HTR-8/SVneo (cell line): ENCODE data around the gene MPRIP.

Experiments used
- DNase-seq: peaks from one replicate; pipeline ENCODE4 v3.0.0; 2011; ENCODE audit warnings: low spot score, mixed read lengths; ENCODE audit not compliant: insufficient read length
- FAIRE-seq: peaks from 2 replicates; lab custom pipeline; 2011; peaks lifted over from hg19 to GRCh38; lab: Jason Lieb, UNC

The MPRIP gene

DNA sequence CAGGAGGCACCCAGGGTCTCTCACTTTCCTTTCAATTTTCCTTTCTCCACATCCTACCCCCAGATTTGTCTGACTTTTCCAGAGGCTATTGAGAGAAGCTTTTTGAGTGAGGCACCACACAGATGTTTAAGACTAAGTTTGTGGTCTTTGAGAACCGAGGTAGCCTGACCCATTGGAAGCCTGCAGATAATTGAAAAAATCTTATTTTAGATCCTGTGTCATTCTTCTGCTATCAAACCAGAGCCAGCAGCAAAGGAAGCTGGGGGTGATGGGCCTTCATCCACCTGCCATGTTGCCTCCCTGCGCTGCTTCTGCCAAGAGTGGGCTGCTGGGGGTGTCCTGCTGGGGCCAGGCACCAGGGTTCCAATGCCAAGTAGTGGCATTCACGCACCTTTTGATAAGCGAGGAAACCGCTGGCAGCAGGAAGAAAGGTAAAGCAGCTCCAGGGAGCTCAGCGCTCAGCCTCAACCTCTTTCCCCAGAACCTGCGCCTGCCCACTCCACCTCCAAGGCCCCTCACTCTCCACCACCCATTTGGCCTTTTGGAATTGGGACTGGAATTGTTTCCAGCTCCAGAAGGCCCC lies 55.6 kb downstream of the MPRIP start:
- no peak for FAIRE-seq
- DNase-seq = no peak

DNA sequence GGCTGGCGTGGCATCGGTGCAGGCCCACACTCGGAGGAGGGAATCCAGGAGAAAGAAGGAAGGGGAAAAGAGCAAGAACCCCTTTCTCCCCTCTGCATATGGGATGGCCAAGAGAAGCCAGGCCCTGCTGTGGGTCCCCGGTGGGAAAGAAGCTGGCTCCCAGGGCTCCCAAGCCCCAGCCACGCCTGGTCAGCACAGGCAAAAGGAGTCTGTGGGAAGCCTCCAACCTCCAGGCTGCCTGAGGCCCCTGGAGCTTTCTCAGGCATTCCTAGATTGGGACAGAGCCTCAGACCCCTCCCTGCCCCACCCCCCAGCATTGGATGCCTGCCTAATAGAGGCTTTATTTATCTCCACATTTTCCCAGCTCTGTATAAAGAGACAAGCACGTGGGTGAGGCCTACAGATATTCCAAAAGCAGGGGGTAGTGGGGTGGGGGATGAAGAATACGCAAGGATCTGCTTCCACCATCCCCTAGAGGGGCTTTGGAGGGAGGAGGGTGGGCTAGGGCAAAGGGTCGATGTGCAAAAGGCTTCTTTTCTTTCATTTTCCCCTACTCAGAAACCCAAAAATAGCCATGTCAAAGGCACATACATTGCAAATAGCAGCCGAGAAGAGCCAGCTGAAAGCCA lies 56.4 kb downstream of the MPRIP start:
- FAIRE-seq (no peak), DNase-seq (no peak)

DNA sequence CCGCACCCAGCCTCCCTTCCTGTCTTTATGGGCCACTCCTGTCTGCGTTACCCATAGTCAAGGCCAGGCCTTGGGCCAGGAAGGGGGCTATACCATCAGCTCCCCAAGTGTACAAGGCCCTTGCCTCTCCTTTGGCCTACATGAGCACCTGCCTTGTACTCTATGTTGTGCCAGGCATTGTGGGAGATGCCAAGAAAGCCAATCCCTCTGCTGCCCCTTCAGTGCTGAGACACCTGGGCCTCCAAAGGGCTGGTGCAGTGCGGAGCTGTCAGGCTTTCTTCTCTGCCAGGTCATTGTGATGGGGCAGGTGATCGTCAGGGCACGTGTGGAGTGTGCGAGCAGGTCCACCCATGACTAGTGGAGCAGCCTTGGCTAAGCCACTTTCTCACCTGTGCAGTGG lies 59.9 kb downstream of the MPRIP start:
- FAIRE-seq = no peak

DNA sequence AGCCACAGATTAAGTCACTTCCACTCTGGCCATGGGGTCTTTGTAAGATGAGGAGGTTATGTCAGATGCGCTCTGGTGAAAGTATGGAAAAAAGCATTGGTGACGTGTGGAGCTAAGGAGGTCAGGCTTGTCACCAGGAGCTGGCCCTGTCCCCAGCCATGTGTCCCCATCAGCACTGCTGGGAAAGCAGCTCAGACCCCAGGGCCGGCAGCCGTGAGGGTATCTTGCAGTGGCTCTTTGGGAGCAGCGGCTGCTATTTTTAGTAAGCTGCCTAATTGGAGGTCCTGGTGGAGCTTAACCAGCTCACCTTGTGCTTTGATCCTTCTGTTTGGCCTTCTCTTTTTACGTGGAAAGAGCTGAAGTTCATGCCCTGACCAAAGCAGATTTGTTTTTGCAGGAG lies 60.9 kb downstream of the MPRIP start:
- no peak for FAIRE-seq

More for the DNA sequence above, 59.9 kb downstream of the MPRIP start:
- DNase-seq = no peak

DNA sequence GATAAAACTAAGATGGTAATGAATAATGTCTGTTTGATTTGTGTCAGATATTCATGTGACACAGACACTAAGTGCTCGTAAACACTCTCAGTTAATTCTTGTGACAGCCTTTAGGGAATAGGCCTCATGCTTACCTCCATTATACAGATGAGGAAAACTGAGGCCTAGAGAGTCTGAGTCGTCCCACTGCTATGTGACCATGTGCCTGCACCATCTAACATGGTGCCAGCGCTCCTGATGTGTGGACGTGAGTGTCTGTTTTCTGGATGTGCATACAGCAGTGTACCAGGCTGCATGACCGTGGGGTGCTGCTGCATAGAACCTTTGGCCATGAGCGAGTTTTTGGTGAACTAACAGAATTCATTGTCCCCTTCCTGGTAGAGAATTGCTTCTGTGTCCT lies 61.8 kb downstream of the MPRIP start:
- FAIRE-seq = peak; percentile 4
- DNase-seq = no peak

More for the DNA sequence above, 60.9 kb downstream of the MPRIP start:
- no peak for DNase-seq

DNA sequence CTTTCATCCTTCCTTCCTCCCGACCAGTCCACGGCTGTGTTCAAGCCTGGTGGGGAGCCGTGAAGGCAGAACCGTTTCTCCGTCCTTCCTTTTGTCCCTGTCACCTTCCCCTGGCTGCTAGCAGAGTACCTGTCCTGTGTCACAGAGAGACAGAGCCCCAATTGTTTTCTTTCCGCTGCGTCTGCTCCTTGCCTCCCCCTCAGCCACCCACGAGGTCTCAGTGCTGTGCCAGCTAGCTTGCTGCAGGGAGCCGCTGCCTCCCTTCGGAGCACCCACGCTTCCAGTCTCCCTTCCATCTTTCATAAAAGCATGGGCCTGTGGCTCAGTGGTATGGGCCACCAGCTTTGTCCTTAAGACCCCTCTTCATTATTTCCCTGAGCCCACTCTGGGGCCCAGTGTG lies 62.2 kb downstream of the MPRIP start:
- FAIRE-seq = no peak
- DNase-seq = no peak

DNA sequence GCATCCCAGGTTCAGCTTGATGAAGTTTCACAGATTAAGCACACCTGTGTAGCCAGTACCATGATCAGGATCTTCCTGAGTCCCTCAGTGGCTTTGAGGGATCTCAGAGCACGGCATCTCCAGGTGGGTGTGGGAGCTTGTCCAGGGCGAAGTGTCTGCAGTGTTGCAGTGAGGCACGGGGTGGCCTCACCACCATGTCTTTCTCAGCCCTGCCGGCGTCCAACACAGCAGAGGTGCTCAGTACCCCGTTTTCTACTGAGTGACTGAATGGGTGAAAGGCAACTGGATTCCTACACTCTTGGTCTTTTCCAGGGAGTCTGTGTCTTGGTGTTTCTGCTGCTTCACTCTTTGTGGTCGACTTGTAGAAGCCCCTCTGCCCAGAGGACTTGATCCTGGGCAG lies 63.7 kb downstream of the MPRIP start:
- FAIRE-seq (no peak), DNase-seq (no peak)

DNA sequence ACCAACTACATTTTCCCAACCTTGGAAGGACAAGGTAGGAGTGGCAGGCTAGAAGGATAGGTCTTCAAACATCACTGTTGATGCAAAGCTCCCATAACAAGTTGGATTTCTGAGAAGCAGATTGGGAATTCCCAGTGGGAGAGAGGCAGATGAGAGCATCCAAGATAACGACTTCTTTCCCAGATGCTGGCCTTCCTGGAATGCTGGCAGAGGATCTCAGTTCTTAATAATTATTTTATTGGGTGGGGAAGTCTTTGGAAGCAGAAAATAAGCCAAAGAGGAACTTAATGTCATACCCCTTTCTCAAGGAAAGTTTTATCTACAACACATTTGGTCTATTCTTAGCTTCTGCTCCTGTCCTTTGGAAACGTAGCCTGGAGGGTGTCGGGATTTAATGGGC lies 64.5 kb downstream of the MPRIP start:
- FAIRE-seq = peak; percentile 23
- no peak for DNase-seq

DNA sequence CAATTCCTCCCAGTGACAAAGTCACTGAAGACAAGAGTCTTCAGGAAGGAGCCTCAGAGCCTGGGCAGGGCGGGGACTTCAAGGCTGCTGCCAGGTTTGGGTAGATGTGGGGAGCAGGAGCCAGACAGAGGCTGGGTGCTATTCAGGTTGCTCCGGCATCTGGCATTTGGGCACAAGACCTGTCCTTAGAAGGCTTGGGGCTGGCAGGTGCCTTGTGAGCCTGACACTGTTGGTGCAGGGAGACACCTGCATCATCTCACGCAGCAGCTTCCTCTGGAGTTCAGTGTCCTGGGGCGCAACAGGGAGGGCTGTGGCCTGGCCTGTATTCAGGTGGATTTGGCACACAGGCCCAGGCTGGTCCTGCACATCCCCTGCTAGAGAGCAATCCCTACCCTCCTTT lies 65.0 kb downstream of the MPRIP start:
- DNase-seq (no peak), FAIRE-seq (no peak)

DNA sequence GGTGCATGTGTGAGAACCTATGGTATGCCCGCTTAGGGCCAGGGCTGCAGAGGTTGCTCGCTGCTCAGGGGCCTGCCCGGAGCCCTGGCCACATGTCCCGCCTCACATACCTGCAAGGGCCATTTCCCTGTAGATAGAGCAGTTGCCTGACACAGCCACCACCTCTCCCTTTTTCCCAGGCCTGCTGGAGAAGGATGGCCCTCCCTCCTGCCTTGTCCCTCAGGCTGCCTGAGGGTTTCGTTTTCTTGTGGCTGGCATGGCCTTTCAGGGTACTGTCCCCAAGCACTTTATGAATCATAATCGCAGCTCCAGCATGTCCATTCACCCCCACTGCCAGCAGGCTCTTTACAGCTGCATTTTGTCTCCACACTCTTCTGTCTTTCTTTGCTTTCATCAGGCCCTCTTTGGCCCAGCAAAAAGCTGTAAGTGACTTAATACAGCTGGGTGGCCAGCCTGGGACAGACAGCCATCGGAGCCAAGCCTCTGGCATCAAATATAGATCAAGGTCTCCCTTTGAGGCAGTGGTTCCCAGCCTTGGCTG lies 65.7 kb downstream of the MPRIP start:
- DNase-seq (no peak), FAIRE-seq (peak; percentile 36)

DNA sequence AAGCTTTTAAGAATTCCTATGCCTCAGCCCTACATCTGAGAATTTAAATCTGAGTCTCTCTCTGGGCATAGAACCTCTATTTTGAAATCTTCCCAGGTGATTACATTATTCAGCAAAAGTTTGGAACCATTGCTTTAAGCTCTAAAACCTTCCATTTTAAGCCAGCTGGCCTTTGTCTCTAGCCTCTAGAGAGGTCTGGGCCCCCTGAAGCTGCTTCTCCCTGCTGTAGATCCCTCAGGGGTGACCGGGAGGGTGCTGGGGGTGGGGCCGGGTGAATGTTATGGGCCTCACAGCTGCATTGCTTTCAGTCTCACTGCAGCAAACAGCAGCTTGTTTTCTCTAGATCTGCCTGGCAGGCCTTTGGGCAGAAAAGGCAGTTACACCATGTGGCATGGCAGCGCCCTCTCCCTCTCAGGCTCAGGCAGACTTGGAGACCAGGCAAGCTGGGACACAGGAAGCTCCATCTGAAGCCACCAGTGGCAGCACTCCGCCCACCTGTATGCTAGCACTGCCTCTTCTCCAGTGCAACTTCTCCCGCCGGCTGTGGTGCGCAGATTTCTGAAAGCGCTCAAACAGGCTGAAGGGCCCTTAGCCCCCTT lies 66.3 kb downstream of the MPRIP start:
- DNase-seq (no peak), FAIRE-seq (peak; percentile 40)

DNA sequence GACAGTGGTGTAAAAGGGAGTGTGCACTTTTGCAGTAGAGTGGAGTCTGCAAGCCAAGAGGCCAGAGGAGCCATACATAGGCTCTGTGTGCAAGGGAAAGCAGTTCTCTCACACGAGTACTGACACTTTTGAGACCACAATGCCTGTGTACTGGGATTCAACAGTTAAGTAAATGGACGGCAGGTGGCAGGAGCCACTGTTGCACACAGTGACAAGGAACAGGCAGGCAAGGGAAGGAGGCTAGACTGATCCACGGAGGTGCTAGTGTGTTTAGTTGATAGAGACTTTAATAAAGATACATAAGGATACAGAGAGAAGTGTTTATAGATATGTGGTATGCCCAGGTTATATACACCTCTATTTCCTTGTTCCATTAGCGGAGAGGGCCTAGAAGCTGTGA lies 67.0 kb downstream of the MPRIP start:
- DNase-seq (no peak), FAIRE-seq (no peak)

DNA sequence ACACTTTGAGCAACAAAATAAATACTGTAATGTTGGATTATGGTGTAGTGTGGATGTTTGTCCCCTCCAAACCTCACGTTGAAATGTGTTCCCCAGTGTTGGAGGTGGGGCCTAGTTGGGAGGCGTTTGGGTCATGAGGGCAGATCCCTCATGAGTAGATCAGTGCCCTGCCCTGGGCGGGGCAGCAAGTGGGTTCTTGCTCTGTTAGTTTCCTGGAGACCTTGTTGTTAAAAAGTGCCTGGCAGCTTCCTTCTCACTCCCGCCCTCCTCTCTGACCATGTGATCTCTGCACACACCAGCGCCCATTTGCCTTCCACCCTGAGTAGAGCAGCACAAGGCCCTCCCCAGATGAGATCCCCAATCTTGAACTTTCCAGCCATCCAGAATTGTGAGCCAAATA lies 67.7 kb downstream of the MPRIP start:
- no peak for DNase-seq
- FAIRE-seq = no peak

DNA sequence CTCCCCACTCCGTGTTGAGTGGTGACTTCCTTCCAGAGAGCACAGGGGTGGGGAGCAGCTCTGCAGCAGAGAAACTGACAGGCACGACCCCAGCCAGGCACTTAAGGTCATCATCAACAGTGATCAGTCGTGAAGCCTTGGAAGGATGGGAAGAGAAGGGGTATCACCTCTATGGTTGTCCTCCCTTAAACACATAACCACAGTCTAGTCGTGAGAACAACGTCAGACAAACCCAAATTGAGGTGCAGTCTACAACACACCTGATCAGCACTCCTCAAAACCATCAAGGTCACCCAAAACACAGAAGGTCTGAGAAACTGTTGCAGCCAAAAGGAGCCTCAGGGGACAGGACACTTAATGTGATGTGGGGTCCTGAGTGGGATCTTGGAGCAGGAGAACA lies 68.3 kb downstream of the MPRIP start:
- FAIRE-seq = no peak
- no peak for DNase-seq

DNA sequence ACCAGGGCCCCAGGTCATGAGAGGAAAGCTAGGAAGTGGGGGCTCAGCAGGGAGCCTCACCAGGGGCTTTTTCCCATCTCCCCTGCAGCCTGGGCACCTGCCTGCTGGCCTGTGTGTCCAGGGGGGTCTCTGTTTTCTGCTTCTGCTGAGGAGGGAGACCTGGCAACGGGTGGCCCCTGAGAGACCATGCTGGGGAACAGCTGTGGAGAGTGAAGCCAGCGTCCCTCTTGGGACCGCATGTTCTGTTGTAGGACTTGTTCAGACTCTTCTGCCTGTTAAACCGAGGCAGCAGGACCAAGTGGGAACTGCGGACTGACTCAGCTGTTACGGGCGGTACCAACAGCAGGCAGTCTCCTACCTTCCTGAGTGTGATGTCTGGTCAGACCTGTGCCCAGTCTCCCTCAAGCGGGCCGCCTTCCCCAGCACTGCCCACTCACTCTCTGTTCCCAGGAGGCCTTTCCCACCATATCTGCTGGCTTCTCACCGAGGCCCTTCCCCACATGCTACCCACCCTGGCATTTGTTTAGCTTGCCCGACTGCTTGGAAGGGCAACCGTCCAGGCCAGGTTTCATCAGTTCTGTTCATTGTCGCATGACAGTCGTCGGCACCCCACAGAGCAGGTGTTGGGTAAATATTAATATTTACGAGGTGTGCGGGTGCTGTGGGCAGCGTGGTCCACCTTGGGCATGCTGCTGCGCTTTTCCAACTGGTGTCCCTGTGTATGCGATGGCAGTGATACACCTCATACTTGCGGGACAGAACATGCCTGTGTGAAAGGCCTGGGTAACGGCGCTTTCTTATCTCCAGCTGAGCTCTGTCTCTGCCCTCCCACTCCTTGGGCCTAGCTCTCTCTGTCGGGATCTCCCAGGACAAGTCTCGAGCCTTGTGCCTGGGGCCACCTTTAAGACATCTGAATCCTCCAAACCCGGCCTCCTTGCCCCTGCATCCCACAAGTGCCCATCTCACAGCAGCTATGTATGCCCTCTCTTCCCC lies 69.4 kb downstream of the MPRIP start:
- DNase-seq (no peak), FAIRE-seq (no peak)

DNA sequence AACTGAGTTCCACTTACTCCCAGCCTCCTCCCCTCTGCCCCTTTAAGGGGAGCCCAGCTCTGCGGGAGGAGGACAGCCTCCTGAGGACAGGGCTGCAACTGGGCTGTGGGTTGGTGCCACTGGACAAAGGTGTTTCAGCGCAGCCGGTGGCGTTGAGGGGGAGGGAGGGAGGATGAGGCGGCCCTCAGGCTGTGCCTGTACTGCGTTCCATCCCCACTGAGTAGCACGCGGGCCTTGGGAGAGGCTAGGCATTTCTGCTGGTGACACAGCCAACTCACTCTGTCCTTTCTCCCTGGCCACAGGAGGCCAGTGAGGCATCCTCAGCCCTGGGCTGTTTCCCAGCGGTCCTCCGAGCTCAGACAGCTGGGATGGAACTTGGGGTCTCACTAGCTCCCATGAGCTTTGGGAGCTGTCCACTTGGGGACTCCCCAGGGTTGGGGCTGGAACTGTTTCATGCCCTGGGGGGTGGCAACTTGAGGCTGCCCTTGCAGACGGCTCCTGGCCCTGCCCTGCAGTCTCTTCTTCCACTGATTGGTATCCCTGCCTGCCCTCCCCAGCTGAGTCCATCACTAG lies 70.5 kb downstream of the MPRIP start:
- FAIRE-seq (no peak), DNase-seq (no peak)

DNA sequence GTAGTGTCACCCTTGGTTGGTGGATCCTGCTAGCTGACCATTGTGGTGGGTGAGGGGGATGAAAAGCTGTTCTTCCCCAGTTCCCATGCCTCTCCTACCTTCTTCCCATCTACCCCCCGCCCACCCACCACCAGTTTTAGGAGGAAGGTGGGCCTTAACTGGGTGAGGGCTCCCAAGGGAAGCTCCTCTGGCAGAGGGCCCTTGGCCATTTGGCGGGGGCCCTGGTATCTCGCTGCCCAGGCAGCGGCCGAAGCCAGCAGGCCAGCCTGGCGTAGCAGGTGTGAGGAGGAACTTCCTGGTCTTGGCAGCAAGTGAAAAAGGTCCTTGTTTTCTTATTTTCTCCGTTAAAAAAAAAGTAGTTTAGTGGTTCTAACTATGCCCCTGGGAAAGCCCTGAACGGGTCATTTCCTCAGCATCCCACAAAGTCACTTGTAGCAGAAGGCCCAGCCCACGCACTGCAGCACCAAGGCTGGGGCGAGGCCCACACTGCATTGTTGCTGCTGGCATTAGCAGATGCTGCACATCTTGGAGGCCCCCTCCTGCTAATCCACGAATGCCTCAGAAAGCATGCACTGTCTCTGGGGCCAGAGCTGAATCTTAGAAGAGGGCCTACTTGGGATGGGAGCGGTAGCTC lies 72.5 kb downstream of the MPRIP start:
- no peak for DNase-seq
- no peak for FAIRE-seq

DNA sequence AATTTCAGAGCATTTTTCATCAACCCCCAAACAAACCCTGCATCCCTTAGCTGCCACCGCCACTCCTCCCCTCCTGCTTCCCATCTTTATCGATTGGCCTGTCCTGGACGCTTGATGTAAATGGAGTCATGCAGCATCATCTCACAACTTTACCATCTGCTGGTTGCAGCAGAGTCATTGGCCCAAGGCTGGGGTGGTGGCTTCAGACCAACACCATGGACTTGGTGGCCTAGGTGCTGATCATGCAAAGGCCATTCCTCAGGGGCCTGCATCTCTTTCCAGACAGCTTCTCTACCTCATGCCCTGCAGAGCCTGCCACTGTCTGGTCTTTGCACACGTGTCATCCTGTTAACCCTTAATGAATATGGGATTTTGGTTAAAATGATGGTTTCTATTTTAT lies 73.4 kb downstream of the MPRIP start:
- FAIRE-seq (no peak), DNase-seq (no peak)

DNA sequence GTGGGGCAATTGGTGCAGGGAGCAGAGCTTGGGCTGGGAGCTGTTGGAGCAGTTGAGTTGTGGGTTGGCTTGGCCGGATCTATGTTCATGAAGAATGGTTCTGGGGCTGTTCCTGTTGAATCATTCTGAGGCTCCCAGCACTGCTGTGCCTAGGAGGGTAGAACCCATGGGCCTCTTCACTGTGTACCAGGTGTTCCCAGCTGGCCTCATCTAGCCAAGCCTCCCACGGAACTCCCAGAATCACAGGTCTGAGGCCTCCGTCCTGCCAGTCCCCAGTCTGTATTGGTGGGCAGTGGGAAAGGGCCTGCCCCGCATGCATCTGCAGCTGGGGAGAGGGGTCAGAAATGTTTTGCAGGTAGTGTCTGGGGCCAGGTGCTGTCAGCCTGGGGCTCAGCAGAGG lies 74.1 kb downstream of the MPRIP start:
- no peak for DNase-seq
- no peak for FAIRE-seq

DNA sequence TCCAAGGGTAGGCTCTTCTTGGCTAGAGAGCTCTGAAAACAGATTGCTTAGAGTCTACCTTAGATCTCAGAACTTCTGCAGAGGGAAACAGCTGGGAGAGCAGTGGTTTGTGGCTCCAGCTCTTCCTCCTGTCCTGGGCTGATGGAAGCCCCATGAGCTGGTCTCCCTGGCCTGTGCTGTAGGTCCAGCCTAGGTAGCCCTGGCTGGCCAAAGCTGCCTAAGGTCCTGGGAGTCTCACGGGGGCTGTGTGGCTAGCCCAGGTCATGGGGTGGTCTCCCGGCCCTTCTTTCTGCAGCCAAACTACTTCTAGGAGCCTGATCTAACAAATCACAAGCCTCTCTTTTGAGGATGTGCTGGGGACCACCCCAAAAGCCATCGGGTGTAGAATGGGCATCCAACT lies 75.7 kb downstream of the MPRIP start:
- no peak for DNase-seq
- FAIRE-seq = no peak
